Endothelial cell of umbilical vein (primary cell): ENCODE results near the gene SRP68. TPM values are rescaled to one million over a fixed set of nuclear protein-coding genes. Genes with fewer than 3 reads are reported as not detected.

ENCODE experiments used
- BruUV-seq: library from RNA; stranded (reverse); fragments of 400-500 nt; replicated peaks from 2 replicates; lab custom pipeline; 2021; lab: Mats Ljungman, UMichigan
- CTCF ChIA-PET: fragments of 300-600, 350-600 bp; sonication (Branson Sonifier 250); formaldehyde crosslinking; loops from one replicate; lab custom pipeline; 2021; ENCODE audit warnings: antibody characterized with exemption, inconsistent platforms; lab: Charles Lee
- POLR2A ChIA-PET: fragments of 300-600, 350-600 bp; sonication (Branson Sonifier 250); formaldehyde crosslinking; loops from one replicate; lab custom pipeline; 2021; ENCODE audit warnings: antibody characterized with exemption, inconsistent platforms; lab: Charles Lee
- DNase-seq: peaks from one replicate; pipeline ENCODE4 v3.0.0-alpha.2; 2011; ENCODE audit warnings: low read depth, low spot score
- FAIRE-seq: peaks from 2 replicates; lab custom pipeline; 2011; peaks lifted over from hg19 to GRCh38; lab: Jason Lieb, UNC
- H2AFZ ChIP-seq: 2 replicates; pipeline ENCODE4 v1.6.0; 2012; ENCODE audit warnings: low read depth, low read length, control low read depth, inconsistent platforms
- H3K27ac ChIP-seq: 2 replicates; pipeline ENCODE4 v1.5.1; 2011; ENCODE audit warnings: low read depth, mild to moderate bottlenecking, control low read depth, low read length, moderate library complexity; ENCODE audit not compliant: insufficient read depth
- H3K27me3 ChIP-seq, 2 experiments: 2 replicates each; pipeline versions ENCODE4 v1.6.0 to v1.6.1; 2011; ENCODE audit warnings: low read length in 2 of 2, mixed read lengths in 1 of 2; ENCODE audit not compliant: control insufficient read depth in 2 of 2, insufficient read depth in 2 of 2
- H3K36me3 ChIP-seq, 2 experiments: 2 replicates in 1 of 2; 3 replicates in 1 of 2; pipeline ENCODE4 v1.5.1; 2011; ENCODE audit warnings: low read length in 2 of 2, mild to moderate bottlenecking in 1 of 2, moderate library complexity in 1 of 2; ENCODE audit not compliant: control insufficient read depth in 2 of 2, insufficient read depth in 2 of 2; ENCODE audit errors: extremely low read depth in 1 of 2
- H3K4me1 ChIP-seq: 3 replicates; pipeline ENCODE4 v1.5.1; 2011; ENCODE audit warnings: mild to moderate bottlenecking, low read length; ENCODE audit not compliant: control insufficient read depth, insufficient read depth; ENCODE audit errors: extremely low read depth
- H3K4me2 ChIP-seq: 2 replicates; pipeline ENCODE4 v1.6.1; 2011; ENCODE audit warnings: low read length, control low read depth, mixed read lengths; ENCODE audit not compliant: insufficient read depth
- H3K4me3 ChIP-seq, 3 experiments: fragments of 200-600 bp in 1 of 3; sonication (generic), shearing (Covaris generic) in 1 of 3; replicated peaks in 1 of 3; 2 replicates each; pipeline ENCODE4 v1.5.1; 2011 to 2016; ENCODE audit warnings: control low read depth in 3 of 3, low read length in 3 of 3, mild to moderate bottlenecking in 2 of 3, inconsistent platforms in 1 of 3, low read depth in 1 of 3, moderate library complexity in 1 of 3; ENCODE audit not compliant: insufficient read depth in 1 of 3
- H3K79me2 ChIP-seq: 2 replicates; pipeline ENCODE4 v1.6.0; 2012; ENCODE audit warnings: low read length, inconsistent platforms; ENCODE audit not compliant: control insufficient read depth, insufficient read depth
- H3K9ac ChIP-seq: replicated peaks from 2 replicates; pipeline ENCODE3; 2011; ENCODE audit warnings: low read length, control low read depth; ENCODE audit not compliant: insufficient read depth; ENCODE audit errors: extremely low read depth
- H3K9me1 ChIP-seq: replicated peaks from 3 replicates; pipeline ENCODE4 v1.6.0; 2011; ENCODE audit warnings: mild to moderate bottlenecking, low read length; ENCODE audit not compliant: control insufficient read depth, insufficient read depth; ENCODE audit errors: extremely low read depth
- H3K9me3 ChIP-seq: replicated peaks from 2 replicates; pipeline ENCODE4 v1.5.1; 2012; ENCODE audit warnings: low read length, inconsistent platforms; ENCODE audit not compliant: control insufficient read depth, insufficient read depth
- H4K20me1 ChIP-seq: replicated peaks from 2 replicates; pipeline ENCODE3; 2011; ENCODE audit warnings: mild to moderate bottlenecking, low read length; ENCODE audit not compliant: control insufficient read depth, insufficient read depth; ENCODE audit errors: extremely low read depth
- CTCF ChIP-seq, 2 donors: IDR thresholded peaks; 1 replicate in 1 of 2; 2 replicates in 1 of 2; pipeline ENCODE4 v1.5.1; 2011; ENCODE audit warnings: low read length in 2 of 2, mild to moderate bottlenecking in 2 of 2, moderate library complexity in 2 of 2, control low read depth in 1 of 2, inconsistent platforms in 1 of 2, low read depth in 1 of 2; ENCODE audit not compliant: insufficient read depth in 1 of 2; ENCODE audit errors: extremely low read depth in 1 of 2
- EZH2 ChIP-seq: IDR thresholded peaks from 2 replicates; pipeline ENCODE4 v1.6.1; 2012; ENCODE audit warnings: borderline replicate concordance, low read depth, mild to moderate bottlenecking, moderate library complexity, low read length, inconsistent platforms; ENCODE audit not compliant: severe bottlenecking
- FOS ChIP-seq: IDR thresholded peaks from 2 replicates; pipeline ENCODE4 v1.6.1; 2011; ENCODE audit warnings: mild to moderate bottlenecking, low read length, moderate library complexity, borderline replicate concordance; ENCODE audit not compliant: insufficient read depth
- GATA2 ChIP-seq: IDR thresholded peaks from 2 replicates; pipeline ENCODE4 v1.7.0; 2011; ENCODE audit warnings: low read depth, mild to moderate bottlenecking, moderate library complexity, mixed read lengths, low read length; ENCODE audit not compliant: insufficient read length, insufficient read depth
- JUN ChIP-seq: IDR thresholded peaks from 2 replicates; pipeline ENCODE4 v1.6.1; 2011; ENCODE audit warnings: borderline replicate concordance, low read depth; ENCODE audit not compliant: insufficient read length, insufficient read depth
- MAX ChIP-seq: IDR thresholded peaks from 2 replicates; pipeline ENCODE4 v1.6.1; 2011; ENCODE audit not compliant: insufficient read depth, insufficient read length
- MYC ChIP-seq: IDR thresholded peaks from one replicate; pipeline ENCODE4 v1.6.1; 2011; ENCODE audit warnings: mild to moderate bottlenecking, low read depth, low read length
- POLR2A ChIP-seq: IDR thresholded peaks from 2 replicates; pipeline ENCODE4 v1.6.1; 2012; ENCODE audit warnings: low read depth, mild to moderate bottlenecking, control low read depth, low read length
- POLR2AphosphoS5 ChIP-seq: IDR thresholded peaks from 2 replicates; pipeline ENCODE4 v1.6.1; 2012; ENCODE audit warnings: low read depth, mild to moderate bottlenecking, control low read depth, low read length, moderate library complexity; ENCODE audit not compliant: insufficient read depth
- dilution Hi-C: fragments of 300-500 bp; cut with MboI; formaldehyde crosslinking; loops from one replicate; pipeline ENCODE4 v1.15.0; 2019; ENCODE audit warnings: low sequenced_read_pairs; ENCODE audit not compliant: extremely low pct_ligation_motif_present
- intact Hi-C: fragments of 100-400 bp; cut with micrococcal nuclease; formaldehyde crosslinking; loops from one replicate; pipeline ENCODE4 v1.10.0; 2022
- polyA plus RNA-seq, 4 experiments: library from polyadenylated mRNA; depleted of rRNA in 3 of 4; stranded (reverse) in 3 of 4; unstranded in 1 of 4; fragments of >200 nt; gene quantifications; 2 replicates each; pipeline versions ENCODE4 v1.2.1 to v1.2.3, GENCODE V29; 2011 to 2012; ENCODE audit warnings: missing spikeins in 1 of 4
- total RNA-seq: library from RNA; stranded (reverse); gene quantifications from 2 replicates; pipeline ENCODE4 v1.2.3, GENCODE V29; 2021

The SRP68 gene
- total and polyA plus RNA-seq, 2 donors (not counting 3 experiments of a cell fraction or from before 2014, with no cell fraction given), result 64.6 to 81.7 TPM

- H3K27ac ChIP-seq, result no peak within 1 kb of the TSS
- H3K4me2 ChIP-seq, result no peak within 1 kb of the TSS
- POLR2A ChIA-PET, result no interaction called here
- intact Hi-C loops, result loop anchor here (5.0 kb wide), 1 partner anchor 45 kb away; the partner anchor contains the start of genes GALR2 and SRP68
- DNase-seq (no peak), FAIRE-seq (no peak)
- H3K27me3 ChIP-seq, result no peaks in the 10 kb centered on the region
- H3K36me3 ChIP-seq, result no peaks in the 10 kb centered on the region
- H4K20me1 ChIP-seq, result no peaks in the 10 kb centered on the region
- dilution Hi-C loops, result no loop called here
- H3K9me1 ChIP-seq, result no peaks in the 10 kb centered on the region
- no TSS peak for BruUV-seq
- no peak within 1 kb of the TSS for H2AFZ ChIP-seq
- H3K4me1 ChIP-seq, result peaks cover 9% of the 10 kb centered on the region
- H3K9ac ChIP-seq, result no peak within 1 kb of the TSS
- H3K4me3 ChIP-seq, result no peak within 1 kb of the TSS
- H3K79me2 ChIP-seq, result no peaks in the 10 kb centered on the region
- TF ChIP-seq POLR2AphosphoS5 (no peak), MYC (no peak), JUN (no peak), CTCF (IDR thresholded peaks at IDR 0.05; ENCODE audit: extremely low read depth in 1 of 2, insufficient read depth in 1 of 2, low read depth in 1 of 2, low read length in 2 of 2) (no peak), POLR2A (no peak), EZH2 (no peak), MAX (no peak), FOS (no peak), GATA2 (no peak)
- H3K9me3 ChIP-seq, result no peaks in the 10 kb centered on the region
- CTCF ChIA-PET, result interaction anchor here (3.6 kb wide), 1 partner anchor 13 kb away, joined by 31 read pairs; no protein-coding TSS in a partner anchor
Measured at GRCh38 chr17:76027159-76027839, 45.0 kb downstream of the SRP68 start, which contains the start of gene EVPL. Gene EVPL (minus strand): TSS chr17:76027306. CDS start chr17:76027198, 108 bp downstream.
